Left renal cortex interstitium (tissue), 4 donors: ENCODE results near the gene SPINT1. TPM values are rescaled to one million over a fixed set of nuclear protein-coding genes. Genes with fewer than 3 reads are reported as not detected.

Experiments
- DNase-seq, 4 donors: peaks; one replicate each; pipeline ENCODE4 v3.0.0-alpha.2; 2013; ENCODE audit warnings: low read depth in 4 of 4, low spot score in 2 of 4, missing footprints in 1 of 4
- polyA plus RNA-seq, 4 donors: library from polyadenylated mRNA; unstranded; fragments of 120-200 nt; gene quantifications; one replicate each; pipeline ENCODE4 v1.2.1, GENCODE V29; 2013; ENCODE audit not compliant: insufficient read length in 4 of 4

Gene SPINT1, protein sequence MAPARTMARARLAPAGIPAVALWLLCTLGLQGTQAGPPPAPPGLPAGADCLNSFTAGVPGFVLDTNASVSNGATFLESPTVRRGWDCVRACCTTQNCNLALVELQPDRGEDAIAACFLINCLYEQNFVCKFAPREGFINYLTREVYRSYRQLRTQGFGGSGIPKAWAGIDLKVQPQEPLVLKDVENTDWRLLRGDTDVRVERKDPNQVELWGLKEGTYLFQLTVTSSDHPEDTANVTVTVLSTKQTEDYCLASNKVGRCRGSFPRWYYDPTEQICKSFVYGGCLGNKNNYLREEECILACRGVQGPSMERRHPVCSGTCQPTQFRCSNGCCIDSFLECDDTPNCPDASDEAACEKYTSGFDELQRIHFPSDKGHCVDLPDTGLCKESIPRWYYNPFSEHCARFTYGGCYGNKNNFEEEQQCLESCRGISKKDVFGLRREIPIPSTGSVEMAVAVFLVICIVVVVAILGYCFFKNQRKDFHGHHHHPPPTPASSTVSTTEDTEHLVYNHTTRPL
- 10 to 100 TPM; 62.6 to 78.0 (median 69.5) TPM for polyA plus RNA-seq

DNA sequence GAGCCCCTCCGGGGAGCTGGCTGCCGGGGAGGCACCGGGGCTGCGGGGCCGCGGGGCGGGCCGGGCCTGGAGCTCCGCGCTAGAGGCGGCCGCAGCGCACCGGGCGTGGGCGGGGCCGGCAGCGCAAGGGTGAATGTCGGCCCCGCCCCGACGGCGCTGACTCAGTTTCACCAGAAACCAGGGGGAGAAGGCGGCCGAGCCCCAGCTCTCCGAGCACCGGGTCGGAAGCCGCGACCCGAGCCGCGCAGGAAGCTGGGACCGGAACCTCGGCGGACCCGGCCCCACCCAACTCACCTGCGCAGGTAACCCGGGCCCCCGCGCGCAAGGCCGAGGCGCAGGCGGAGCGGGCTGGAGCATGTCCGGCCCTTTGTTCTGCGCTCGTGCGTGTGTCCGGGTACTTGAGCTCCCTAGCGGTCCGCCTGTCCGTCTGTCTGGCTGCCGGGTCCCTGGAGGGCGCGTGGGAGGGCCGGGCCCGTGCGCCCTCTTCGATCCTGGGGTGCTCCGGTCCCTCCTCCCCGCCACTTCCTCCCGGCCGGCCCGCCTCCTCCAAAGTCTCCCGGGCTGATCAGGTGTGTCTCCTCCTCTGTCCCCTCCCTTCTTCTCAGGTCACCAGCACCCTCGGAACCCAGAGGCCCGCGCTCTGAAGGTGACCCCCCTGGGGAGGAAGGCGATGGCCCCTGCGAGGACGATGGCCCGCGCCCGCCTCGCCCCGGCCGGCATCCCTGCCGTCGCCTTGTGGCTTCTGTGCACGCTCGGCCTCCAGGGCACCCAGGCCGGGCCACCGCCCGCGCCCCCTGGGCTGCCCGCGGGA lies at the start of gene SPINT1:
Gene SPINT1 (plus strand): TSS at position 164 of the 811 bp plus-strand sequence. CDS start 507 bp downstream, at position 671.
- no peak for DNase-seq

DNA sequence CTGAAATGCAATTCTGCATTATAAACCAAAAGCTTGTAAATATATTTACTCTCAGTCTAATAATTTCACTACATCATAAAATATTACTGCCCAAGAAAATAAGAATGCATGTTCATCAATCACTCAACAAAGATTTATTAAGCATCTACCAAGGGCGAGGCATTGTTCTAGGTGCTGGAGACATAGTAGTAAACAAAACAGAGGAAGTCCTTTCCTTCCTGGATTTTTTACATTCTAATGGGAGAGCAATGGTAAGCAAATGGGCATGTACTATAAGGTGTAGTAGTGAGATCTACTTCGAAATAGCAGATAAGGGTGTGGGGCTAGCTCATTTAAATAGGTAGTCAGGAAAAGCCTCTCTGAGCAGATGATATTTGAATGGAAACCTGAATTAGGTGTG lies 47.8 kb upstream of the SPINT1 start:
- DNase-seq, result no peak

DNA sequence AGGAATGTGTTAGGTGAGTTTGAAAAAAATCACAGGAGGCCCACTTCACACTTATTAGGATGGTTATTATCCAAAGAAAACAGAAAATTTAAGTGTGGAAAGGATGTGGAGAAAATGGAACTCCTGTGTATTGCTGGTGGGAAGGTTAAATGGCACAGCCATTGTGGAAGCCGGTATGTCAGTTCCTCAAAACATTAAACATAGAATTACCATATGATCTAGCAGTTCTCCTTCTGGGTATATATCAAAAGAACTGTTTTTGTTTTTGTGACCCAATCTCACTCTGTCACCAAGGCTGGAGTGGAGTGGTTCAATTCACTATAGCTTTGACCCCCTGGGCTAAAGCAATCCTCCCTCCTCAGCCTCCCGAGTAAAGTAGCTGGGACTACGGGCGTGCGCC lies 47.3 kb upstream of the SPINT1 start:
- DNase-seq, result no peak

DNA sequence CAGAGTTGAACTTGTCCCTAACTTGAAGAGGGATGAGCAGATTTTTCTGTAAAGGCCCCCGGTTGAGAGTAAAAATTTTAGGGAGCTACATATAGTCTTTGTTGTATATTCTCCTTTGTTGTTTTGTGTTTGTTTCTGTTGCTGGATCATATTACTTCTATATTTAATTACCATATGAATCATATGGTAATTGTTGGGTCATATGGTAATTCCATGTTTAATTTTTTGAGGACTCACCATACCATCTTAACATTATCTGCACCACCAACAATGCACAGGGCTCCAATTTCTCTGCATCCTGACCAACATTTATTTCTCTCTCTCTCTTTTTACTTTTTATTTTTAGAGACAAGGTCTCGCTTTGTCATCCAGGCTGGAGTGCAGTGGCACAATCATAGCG lies 44.3 kb upstream of the SPINT1 start:
- DNase-seq, result no peak

- no peak for DNase-seq
Observed at GRCh38 chr15:40803076-40803475, 40.8 kb upstream of the SPINT1 start.

GRCh38 chr15:40803688-40804087 lies 40.2 kb upstream of the SPINT1 start:
- no peak for DNase-seq

DNA sequence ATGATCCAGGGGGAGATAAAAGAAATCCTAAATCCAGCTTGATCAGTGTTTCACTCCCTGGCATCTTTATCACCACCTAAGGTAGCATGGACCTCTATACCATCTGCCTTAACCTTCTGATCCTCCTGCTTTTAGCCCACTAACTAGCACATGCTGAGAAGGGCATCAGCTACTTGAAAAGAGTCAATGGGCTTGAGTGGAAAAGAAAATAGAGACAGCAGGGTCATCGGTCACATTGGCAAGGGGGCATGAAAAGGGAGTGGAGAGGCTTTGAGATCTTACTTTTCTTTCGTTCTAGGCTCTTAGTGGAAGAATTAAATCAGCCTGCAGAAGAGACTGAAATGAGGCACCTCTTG lies 37.2 kb upstream of the SPINT1 start:
- no peak for DNase-seq

- DNase-seq, result peak; percentile 83 to 97 (median 90)
Observed at GRCh38 chr15:40807028-40807887, 36.6 kb upstream of the SPINT1 start, which contains the start of the genes DNAJC17 and ZFYVE19. Gene DNAJC17 (minus strand): TSS chr15:40807473. CDS start chr15:40807446, 27 bp downstream. Gene ZFYVE19 (plus strand): TSS chr15:40807089. CDS start chr15:40807590, 501 bp downstream.

GRCh38 chr15:40807888-40808461 lies 35.9 kb upstream of the SPINT1 start:
- DNase-seq, result peak in 1 of 4 donors; percentile 44

- no peak for DNase-seq
Observed at GRCh38 chr15:40808861-40809450, 34.9 kb upstream of the SPINT1 start.

- no peak for DNase-seq
Observed at GRCh38 chr15:40812721-40813425, 31.0 kb upstream of the SPINT1 start.

DNA sequence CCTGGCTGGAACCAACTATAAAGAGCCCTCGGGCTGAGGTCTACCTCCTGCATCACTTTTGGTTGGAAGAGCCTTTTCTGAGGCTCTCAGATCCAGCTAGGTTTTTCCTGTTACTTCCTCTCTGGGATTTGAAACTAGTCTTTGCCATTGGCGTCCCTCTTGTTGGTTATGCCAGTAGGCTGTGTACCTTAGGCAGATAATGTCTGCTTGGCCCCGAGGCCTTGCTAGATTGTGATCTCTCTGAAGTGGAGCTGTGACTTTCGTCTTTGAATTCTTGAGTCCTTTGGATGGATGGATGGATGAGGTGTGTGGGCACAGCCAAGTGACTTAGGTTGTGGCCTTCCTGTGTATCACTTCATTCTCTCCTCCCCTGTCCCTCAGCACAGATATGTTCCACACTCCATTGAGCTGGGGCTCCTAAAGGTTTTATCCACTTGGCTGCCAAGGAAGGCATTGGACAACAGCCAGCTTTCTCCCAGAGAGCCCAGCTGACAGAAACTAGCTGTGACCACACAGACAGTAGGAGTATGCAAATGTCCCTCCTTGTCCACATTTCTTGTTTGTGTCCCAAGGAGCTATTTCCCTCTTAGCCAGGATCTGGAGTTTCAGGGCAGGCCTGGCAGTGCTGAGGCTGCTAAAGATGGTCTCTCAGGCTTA lies 28.7 kb upstream of the SPINT1 start:
- DNase-seq, result no peak

GRCh38 chr15:40819048-40819447 lies 24.8 kb upstream of the SPINT1 start:
- no peak for DNase-seq

GRCh38 chr15:40821195-40821594 lies 22.7 kb upstream of the SPINT1 start:
- DNase-seq, result no peak

- DNase-seq, result no peak
Observed at GRCh38 chr15:40823572-40824343, 20.1 kb upstream of the SPINT1 start.

- no peak for DNase-seq
Observed at GRCh38 chr15:40825661-40826422, 18.0 kb upstream of the SPINT1 start.
